Measurements from ENCODE around the gene UBC.
A peak's percentile ranks its signal among the peaks of the same experiment; 100 is the strongest.
"Not testable (repeated sequence)": the region's sequence is repeated elsewhere in the genome, so short reads cannot be mapped to it uniquely, and the experiment has no call there.

The UBC gene

DNA sequence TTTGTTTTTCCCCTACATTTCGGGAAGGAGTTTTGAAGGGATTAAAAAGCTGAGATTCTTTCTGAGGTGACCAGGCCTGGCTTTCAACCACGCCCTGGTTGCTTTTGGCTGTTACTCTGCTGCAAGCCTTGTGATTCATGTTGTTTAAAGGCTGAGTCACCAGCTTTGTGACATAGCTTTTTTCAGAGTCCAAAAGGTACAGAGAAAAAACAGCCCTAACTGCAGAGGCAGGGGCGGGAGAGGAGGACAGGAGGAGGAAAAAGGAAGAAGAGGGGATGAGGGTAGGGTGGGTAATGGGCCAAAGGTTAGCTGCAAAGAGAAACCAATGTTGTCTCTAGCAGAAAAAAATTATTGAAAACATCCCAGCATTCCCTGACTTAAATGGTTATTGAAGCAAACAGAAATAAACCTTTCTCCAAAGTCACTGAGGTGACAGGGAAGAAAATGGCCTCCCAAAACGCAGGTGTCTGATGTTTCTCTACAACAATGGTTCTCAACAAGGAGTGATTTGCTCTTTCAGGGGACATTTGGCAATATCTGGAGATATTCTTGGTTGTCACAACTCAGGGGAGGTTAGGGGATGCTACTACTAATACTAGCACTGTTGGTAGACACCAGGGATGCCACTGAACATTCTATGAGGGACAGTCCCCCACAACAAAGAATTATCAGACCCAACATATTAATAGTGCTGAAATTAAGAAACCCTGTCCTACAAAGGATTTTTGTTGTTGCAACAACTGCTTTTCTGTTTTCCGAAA is 2.1 kb upstream of the UBC start:
- Histone ChIP-seq H3K4me1 (ENCODE audit: control insufficient read depth in 5 of 5, insufficient read depth in 5 of 5, low read length in 5 of 5) (peaks cover 9 to 74% (median 62%) of the 10 kb centered on the region in 5 donors), H3K36me3 (ENCODE audit: control insufficient read depth in 5 of 5, insufficient read depth in 5 of 5, low read length in 5 of 5) (peaks cover 0 to 21% (median 17%) of the 10 kb centered on the region in 5 donors), H3K27ac (ENCODE audit: low read depth, low read length) (peak overlapping the region; percentile 100), H3K4me3 (ENCODE audit: low read depth in 1 of 5, low read length in 5 of 5) (peak overlapping the region; percentile 40 to 100 (median 94)), H3K9ac (ENCODE audit: low read length in 5 of 5) (peak overlapping the region; percentile 97 to 100 (median 99)), H3K9me3 (ENCODE audit: control insufficient read depth in 5 of 5, low read length in 5 of 5) (no peaks in the 10 kb centered on the region), H3K27me3 (ENCODE audit: control insufficient read depth in 5 of 5, insufficient read depth in 4 of 5, low read length in 5 of 5) (no peaks in the 10 kb centered on the region)

DNA sequence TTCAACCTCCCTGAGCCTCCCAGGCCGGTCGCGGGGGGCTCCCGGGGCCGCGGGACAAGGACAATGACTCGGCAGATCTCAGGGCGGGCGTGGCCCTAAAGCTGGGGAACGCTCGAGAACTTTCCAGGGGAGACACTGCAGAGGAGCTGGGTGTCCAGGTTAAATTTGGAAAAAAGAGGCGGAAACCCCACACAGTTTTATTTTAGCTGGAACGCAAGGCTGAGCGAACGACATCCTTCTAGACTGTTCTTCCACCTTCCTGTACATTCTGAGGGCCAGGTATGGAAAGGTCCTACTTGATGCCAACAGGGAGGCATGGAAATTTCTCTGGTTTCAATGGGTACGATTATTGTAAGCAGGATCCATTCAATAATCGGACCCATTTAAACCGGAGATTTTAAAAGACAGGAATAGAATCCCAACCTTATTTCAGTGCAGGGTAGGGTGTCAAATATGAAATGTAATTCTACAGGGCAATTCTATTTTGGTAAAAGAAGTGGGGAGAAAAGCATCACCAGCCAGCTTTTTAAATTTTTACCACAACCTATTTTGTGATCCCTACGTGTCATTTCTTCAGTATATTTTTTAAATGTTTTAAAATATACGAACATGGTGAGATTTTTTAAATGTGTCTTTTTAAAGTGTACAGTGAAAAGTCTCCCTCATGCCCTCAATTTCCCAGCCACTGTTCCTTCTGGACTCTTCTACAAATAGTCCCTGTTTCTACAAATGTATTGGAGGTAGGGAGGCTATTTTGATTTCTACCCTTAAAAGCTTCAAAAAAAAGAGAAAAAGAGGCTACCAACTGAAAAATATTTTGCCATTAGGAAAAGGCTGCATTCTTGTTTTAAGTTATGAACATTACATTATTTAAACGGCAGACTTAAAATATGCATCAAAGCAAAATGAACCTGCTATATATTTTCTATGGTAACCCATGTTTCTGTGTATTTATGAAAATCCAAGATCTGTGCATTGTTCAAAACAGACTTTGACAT is 1.1 kb upstream of the UBC start:
- Histone ChIP-seq H3K4me1 (ENCODE audit: control insufficient read depth in 5 of 5, insufficient read depth in 5 of 5, low read length in 5 of 5) (peaks cover 14 to 74% (median 66%) of the 10 kb centered on the region in 5 donors), H3K36me3 (ENCODE audit: control insufficient read depth in 5 of 5, insufficient read depth in 5 of 5, low read length in 5 of 5) (peaks cover 9 to 31% (median 27%) of the 10 kb centered on the region in 5 donors), H3K9me3 (ENCODE audit: control insufficient read depth in 5 of 5, low read length in 5 of 5) (no peaks in the 10 kb centered on the region), H3K27me3 (ENCODE audit: control insufficient read depth in 5 of 5, insufficient read depth in 4 of 5, low read length in 5 of 5) (no peaks in the 10 kb centered on the region), H3K9ac (ENCODE audit: low read length in 5 of 5) (peak overlapping the region; percentile 97 to 100 (median 99)), H3K27ac (ENCODE audit: low read depth, low read length) (peak overlapping the region; percentile 100), H3K4me3 (ENCODE audit: low read depth in 1 of 5, low read length in 5 of 5) (peak overlapping the region; percentile 83 to 100 (median 98))

DNA sequence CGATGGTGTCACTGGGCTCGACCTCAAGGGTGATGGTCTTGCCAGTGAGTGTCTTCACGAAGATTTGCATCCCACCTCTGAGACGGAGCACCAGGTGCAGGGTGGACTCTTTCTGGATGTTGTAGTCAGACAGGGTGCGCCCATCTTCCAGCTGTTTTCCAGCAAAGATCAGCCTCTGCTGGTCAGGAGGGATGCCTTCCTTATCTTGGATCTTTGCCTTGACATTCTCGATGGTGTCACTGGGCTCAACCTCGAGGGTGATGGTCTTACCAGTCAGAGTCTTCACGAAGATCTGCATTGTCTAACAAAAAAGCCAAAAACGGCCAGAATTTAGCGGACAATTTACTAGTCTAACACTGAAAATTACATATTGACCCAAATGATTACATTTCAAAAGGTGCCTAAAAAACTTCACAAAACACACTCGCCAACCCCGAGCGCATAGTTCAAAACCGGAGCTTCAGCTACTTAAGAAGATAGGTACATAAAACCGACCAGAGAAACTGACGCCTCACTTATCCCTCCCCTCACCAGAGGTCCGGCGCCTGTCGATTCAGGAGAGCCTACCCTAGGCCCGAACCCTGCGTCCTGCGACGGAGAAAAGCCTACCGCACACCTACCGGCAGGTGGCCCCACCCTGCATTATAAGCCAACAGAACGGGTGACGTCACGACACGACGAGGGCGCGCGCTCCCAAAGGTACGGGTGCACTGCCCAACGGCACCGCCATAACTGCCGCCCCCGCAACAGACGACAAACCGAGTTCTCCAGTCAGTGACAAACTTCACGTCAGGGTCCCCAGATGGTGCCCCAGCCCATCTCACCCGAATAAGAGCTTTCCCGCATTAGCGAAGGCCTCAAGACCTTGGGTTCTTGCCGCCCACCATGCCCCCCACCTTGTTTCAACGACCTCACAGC is 717 bp downstream of the UBC start:
- peak overlapping the region; percentile 100 for H3K27ac ChIP-seq (ENCODE audit: low read depth, low read length)
- H3K27me3 ChIP-seq (ENCODE audit: control insufficient read depth in 5 of 5, insufficient read depth in 4 of 5, low read length in 5 of 5): no peaks in the 10 kb centered on the region
- H3K4me1 ChIP-seq (ENCODE audit: control insufficient read depth in 5 of 5, insufficient read depth in 5 of 5, low read length in 5 of 5): peaks cover 14 to 75% (median 66%) of the 10 kb centered on the region in 5 donors
- H3K9ac ChIP-seq (ENCODE audit: low read length in 5 of 5): peak overlapping the region; percentile 97 to 100 (median 99)
- H3K36me3 ChIP-seq (ENCODE audit: control insufficient read depth in 5 of 5, insufficient read depth in 5 of 5, low read length in 5 of 5): peaks cover 9 to 31% (median 30%) of the 10 kb centered on the region in 5 donors
- H3K4me3 ChIP-seq (ENCODE audit: low read depth in 1 of 5, low read length in 5 of 5): peak overlapping the region; percentile 94 to 100 (median 100)
- no peaks in the 10 kb centered on the region for H3K9me3 ChIP-seq (ENCODE audit: control insufficient read depth in 5 of 5, low read length in 5 of 5)

DNA sequence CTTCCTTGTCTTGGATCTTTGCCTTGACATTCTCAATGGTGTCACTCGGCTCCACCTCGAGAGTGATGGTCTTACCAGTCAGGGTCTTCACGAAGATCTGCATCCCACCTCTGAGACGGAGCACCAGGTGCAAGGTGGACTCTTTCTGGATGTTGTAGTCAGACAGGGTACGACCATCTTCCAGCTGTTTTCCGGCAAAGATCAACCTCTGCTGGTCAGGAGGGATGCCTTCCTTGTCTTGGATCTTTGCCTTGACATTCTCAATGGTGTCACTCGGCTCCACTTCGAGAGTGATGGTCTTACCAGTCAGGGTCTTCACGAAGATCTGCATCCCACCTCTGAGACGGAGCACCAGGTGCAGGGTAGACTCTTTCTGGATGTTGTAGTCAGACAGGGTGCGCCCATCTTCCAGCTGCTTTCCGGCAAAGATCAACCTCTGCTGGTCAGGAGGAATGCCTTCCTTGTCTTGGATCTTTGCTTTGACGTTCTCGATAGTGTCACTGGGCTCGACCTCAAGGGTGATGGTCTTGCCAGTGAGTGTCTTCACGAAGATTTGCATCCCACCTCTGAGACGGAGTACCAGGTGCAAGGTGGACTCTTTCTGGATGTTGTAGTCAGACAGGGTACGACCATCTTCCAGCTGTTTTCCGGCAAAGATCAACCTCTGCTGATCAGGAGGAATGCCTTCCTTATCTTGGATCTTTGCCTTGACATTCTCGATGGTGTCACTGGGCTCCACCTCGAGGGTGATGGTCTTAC is 1.7 kb downstream of the UBC start:
- Histone ChIP-seq H3K4me1 (ENCODE audit: control insufficient read depth in 5 of 5, insufficient read depth in 5 of 5, low read length in 5 of 5) (peaks cover 14 to 65% (median 57%) of the 10 kb centered on the region in 5 donors), H3K4me3 (ENCODE audit: low read depth in 1 of 5, low read length in 5 of 5) (peak overlapping the region; percentile 94 to 100 (median 100)), H3K9ac (ENCODE audit: low read length in 5 of 5) (peak overlapping the region in 3 of 5 donors; percentile 48 to 100 (median 97)), H3K27ac (ENCODE audit: low read depth, low read length) (peak overlapping the region; percentile 100), H3K36me3 (ENCODE audit: control insufficient read depth in 5 of 5, insufficient read depth in 5 of 5, low read length in 5 of 5) (peaks cover 9 to 31% (median 30%) of the 10 kb centered on the region in 5 donors)
- H3K27me3 ChIP-seq (ENCODE audit: control insufficient read depth in 5 of 5, insufficient read depth in 4 of 5, low read length in 5 of 5); H3K9me3 ChIP-seq (ENCODE audit: control insufficient read depth in 5 of 5, low read length in 5 of 5): not testable (repeated sequence)

DNA sequence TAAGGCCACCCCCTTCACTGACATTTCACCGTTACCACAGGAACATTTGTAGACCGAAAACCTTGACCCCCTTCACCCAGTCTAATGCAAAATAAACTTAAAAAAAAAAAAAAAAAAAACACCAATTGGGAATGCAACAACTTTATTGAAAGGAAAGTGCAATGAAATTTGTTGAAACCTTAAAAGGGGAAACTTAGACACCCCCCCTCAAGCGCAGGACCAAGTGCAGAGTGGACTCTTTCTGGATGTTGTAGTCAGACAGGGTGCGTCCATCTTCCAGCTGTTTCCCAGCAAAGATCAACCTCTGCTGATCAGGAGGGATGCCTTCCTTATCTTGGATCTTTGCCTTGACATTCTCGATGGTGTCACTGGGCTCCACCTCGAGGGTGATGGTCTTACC is 2.9 kb downstream of the UBC start:
- H3K4me1 ChIP-seq (ENCODE audit: control insufficient read depth in 5 of 5, insufficient read depth in 5 of 5, low read length in 5 of 5): peaks cover 7 to 57% (median 51%) of the 10 kb centered on the region in 5 donors
- peak overlapping the region; percentile 44 to 64 (median 60) for H3K4me3 ChIP-seq (ENCODE audit: low read depth in 1 of 5, low read length in 5 of 5)
- not testable (repeated sequence) for H3K27me3 ChIP-seq (ENCODE audit: control insufficient read depth in 5 of 5, insufficient read depth in 4 of 5, low read length in 5 of 5); H3K9me3 ChIP-seq (ENCODE audit: control insufficient read depth in 5 of 5, low read length in 5 of 5)
- peak overlapping the region in 3 of 5 donors; percentile 35 to 63 (median 38) for H3K9ac ChIP-seq (ENCODE audit: low read length in 5 of 5)
- H3K36me3 ChIP-seq (ENCODE audit: control insufficient read depth in 5 of 5, insufficient read depth in 5 of 5, low read length in 5 of 5): peaks cover 9 to 31% (median 30%) of the 10 kb centered on the region in 5 donors
- peak overlapping the region; percentile 75 for H3K27ac ChIP-seq (ENCODE audit: low read depth, low read length)

DNA sequence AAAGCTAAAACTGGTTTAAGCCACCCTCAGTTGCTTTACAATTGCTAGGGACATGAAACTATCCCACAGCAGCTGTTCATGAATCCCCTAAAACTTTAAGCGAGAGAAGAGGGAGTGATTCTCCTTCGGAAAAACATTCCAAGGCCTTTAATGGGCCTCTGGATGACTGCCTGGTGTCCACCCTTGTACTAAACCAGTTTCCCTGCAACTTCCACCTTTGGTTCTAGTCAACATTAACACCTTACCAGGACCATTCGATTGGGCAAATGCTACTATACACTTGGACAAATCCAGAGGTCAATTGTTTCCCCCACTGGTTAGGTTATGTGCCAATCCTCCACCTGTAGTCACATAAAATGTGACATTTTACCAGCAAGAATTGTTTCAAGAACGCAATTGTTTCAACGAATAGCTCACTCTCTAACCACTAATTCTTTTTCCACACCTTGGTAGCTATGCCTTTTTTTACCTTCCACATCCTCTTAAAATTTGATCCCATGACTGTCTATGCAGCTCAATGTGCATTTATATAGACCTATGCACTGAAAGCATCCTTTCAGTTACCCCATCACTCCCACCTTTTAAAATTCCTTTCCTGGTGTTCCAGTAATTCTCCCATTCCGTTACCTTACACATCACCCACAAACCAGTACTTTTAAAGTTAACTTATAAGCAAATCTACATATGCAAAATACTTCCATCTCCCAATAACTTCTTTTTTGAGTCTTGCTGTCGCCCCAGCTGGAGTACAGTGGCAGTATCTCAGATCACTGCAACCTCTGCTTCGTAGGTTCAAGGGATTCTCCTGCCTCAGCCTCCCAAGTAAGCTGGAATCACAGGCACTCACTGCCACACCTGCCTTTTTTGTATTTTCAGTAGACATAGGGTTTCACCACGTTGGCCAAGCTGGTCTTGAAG is 3.6 kb downstream of the UBC start:
- H3K27ac ChIP-seq (ENCODE audit: low read depth, low read length): peak overlapping the region; percentile 75
- no peaks in the 10 kb centered on the region for H3K27me3 ChIP-seq (ENCODE audit: control insufficient read depth in 5 of 5, insufficient read depth in 4 of 5, low read length in 5 of 5)
- peak overlapping the region in 3 of 5 donors; percentile 4 to 63 (median 38) for H3K9ac ChIP-seq (ENCODE audit: low read length in 5 of 5)
- H3K4me1 ChIP-seq (ENCODE audit: control insufficient read depth in 5 of 5, insufficient read depth in 5 of 5, low read length in 5 of 5): peaks cover 7 to 53% (median 47%) of the 10 kb centered on the region in 5 donors
- H3K9me3 ChIP-seq (ENCODE audit: control insufficient read depth in 5 of 5, low read length in 5 of 5): no peaks in the 10 kb centered on the region
- H3K4me3 ChIP-seq (ENCODE audit: low read depth in 1 of 5, low read length in 5 of 5): peak overlapping the region; percentile 44 to 64 (median 60)
- peaks cover 9 to 31% (median 30%) of the 10 kb centered on the region in 5 donors for H3K36me3 ChIP-seq (ENCODE audit: control insufficient read depth in 5 of 5, insufficient read depth in 5 of 5, low read length in 5 of 5)

DNA sequence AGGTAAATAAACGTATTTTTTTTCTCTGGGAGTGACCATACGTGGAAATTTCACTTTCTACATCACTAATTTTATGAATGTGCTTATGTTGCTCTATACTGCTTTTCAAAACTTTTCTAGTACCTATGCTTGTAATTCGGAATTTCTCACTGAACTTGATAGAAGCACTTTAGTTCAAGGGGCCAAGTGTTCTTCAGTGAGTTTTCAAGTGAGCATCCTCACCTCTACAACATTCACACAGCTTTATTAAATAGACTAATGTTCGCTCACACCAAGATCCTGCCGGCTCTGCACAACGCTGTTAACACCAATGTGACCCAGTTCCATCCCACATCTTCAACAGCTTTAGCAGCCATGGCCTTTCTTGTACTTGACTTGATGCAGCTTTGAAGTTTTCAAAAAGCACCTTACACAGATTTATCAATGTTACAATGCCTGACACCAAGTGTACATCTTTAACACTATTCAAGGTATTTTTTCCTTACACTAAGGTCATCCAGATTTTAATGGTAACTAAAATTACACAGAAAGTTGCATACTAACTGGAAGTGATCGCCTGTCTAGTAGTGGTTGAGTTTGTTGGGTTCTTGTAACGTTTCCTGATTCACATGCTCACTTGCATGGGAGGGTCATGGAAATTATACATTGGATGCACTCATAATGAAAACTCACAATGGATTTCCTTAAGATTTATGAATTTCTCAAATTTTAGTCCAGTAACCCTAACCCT is 4.5 kb downstream of the UBC start:
- Histone ChIP-seq H3K4me1 (ENCODE audit: control insufficient read depth in 5 of 5, insufficient read depth in 5 of 5, low read length in 5 of 5) (peaks cover 7 to 50% (median 44%) of the 10 kb centered on the region in 5 donors), H3K27me3 (ENCODE audit: control insufficient read depth in 5 of 5, insufficient read depth in 4 of 5, low read length in 5 of 5) (no peaks in the 10 kb centered on the region), H3K9me3 (ENCODE audit: control insufficient read depth in 5 of 5, low read length in 5 of 5) (no peaks in the 10 kb centered on the region), H3K27ac (ENCODE audit: low read depth, low read length) (peak overlapping the region; percentile 75), H3K9ac (ENCODE audit: low read length in 5 of 5) (no peak overlapping the region), H3K36me3 (ENCODE audit: control insufficient read depth in 5 of 5, insufficient read depth in 5 of 5, low read length in 5 of 5) (peaks cover 9 to 31% (median 30%) of the 10 kb centered on the region in 5 donors), H3K4me3 (ENCODE audit: low read depth in 1 of 5, low read length in 5 of 5) (peak overlapping the region in 2 of 5 donors; percentile 50 to 60)
